Liver (tissue), 9 donors: Measurements from ENCODE around the gene WNT4. TPM values are rescaled to one million over a fixed set of nuclear protein-coding genes. Genes with fewer than 3 reads are reported as not detected.

ENCODE experiments used
- DNase-seq: peaks from one replicate; pipeline ENCODE4 v3.0.0-alpha.2; 2017; ENCODE audit warnings: low spot score
- H3K27ac ChIP-seq, 2 donors: one replicate each; pipeline ENCODE4 v1.7.0; 2013; ENCODE audit warnings: inconsistent platforms in 2 of 2, low read length in 2 of 2, control low read depth in 1 of 2, low read depth in 1 of 2, mild to moderate bottlenecking in 1 of 2
- H3K27me3 ChIP-seq, 4 donors: one replicate each; pipeline versions ENCODE4 v1.6.1 to v1.7.0; 2013; ENCODE audit warnings: low read length in 3 of 4, inconsistent platforms in 1 of 4, mild to moderate bottlenecking in 1 of 4, moderate library complexity in 1 of 4; ENCODE audit not compliant: control insufficient read depth in 4 of 4, insufficient read depth in 4 of 4
- H3K36me3 ChIP-seq, 4 donors: one replicate each; pipeline versions ENCODE4 v1.6.1 to v1.7.0; 2013; ENCODE audit warnings: low read length in 3 of 4, mild to moderate bottlenecking in 3 of 4, low read depth in 1 of 4, moderate library complexity in 1 of 4; ENCODE audit not compliant: control insufficient read depth in 4 of 4, insufficient read depth in 3 of 4
- H3K4me1 ChIP-seq, 4 donors: one replicate each; pipeline versions ENCODE4 v1.6.1 to v1.7.0; 2013; ENCODE audit warnings: low read length in 3 of 4, mild to moderate bottlenecking in 3 of 4, moderate library complexity in 1 of 4; ENCODE audit not compliant: control insufficient read depth in 4 of 4, insufficient read depth in 4 of 4
- H3K4me3 ChIP-seq, 3 donors: one replicate each; pipeline versions ENCODE4 v1.6.1 to v1.7.0; 2013; ENCODE audit warnings: low read length in 3 of 3, control low read depth in 1 of 3, low read depth in 1 of 3, mild to moderate bottlenecking in 1 of 3
- H3K9ac ChIP-seq, 2 donors: one replicate each; pipeline ENCODE4 v1.7.0; 2013; ENCODE audit warnings: low read length in 2 of 2, mild to moderate bottlenecking in 2 of 2, moderate library complexity in 2 of 2, control low read depth in 1 of 2, low read depth in 1 of 2
- H3K9me3 ChIP-seq, 4 donors: one replicate each; pipeline versions ENCODE4 v1.6.1 to v1.7.0; 2013; ENCODE audit warnings: low read length in 3 of 4; ENCODE audit not compliant: control insufficient read depth in 4 of 4
- CTCF ChIP-seq: fragments of 150-350 bp; IDR thresholded peaks from 2 replicates; pipeline ENCODE4 v1.5.1; 2017; ENCODE audit warnings: improper control_type of control experiment, low read depth, low read length; ENCODE audit not compliant: missing input control
- EGR1 ChIP-seq, 2 donors: IDR thresholded peaks; 2 replicates each; pipeline ENCODE4 v1.6.1; 2016 to 2018; ENCODE audit warnings: antibody characterized with exemption in 2 of 2, low read depth in 2 of 2
- FOXA1 ChIP-seq: IDR thresholded peaks from 2 replicates; pipeline ENCODE4 v1.6.1; 2016; ENCODE audit warnings: antibody characterized with exemption
- FOXA2 ChIP-seq: IDR thresholded peaks from 2 replicates; pipeline ENCODE4 v1.6.1; 2016; ENCODE audit warnings: antibody characterized with exemption
- GABPA ChIP-seq, 2 donors: IDR thresholded peaks in 1 of 2; conservative IDR thresholded peaks in 1 of 2; 2 replicates each; pipeline ENCODE4 v1.6.1; 2016; ENCODE audit warnings: antibody characterized with exemption in 2 of 2, mild to moderate bottlenecking in 1 of 2, moderate library complexity in 1 of 2
- HNF4A ChIP-seq, 2 donors: conservative IDR thresholded peaks; 2 replicates each; pipeline ENCODE4 v1.6.1; 2016; ENCODE audit warnings: antibody characterized with exemption in 2 of 2, mild to moderate bottlenecking in 2 of 2
- HNF4G ChIP-seq: IDR thresholded peaks from 2 replicates; pipeline ENCODE4 v1.6.1; 2016; ENCODE audit warnings: antibody characterized with exemption
- JUND ChIP-seq, 2 donors: IDR thresholded peaks; 2 replicates each; pipeline ENCODE4 v1.6.1; 2016; ENCODE audit warnings: antibody characterized with exemption in 2 of 2
- MAX ChIP-seq: IDR thresholded peaks from 2 replicates; pipeline ENCODE4 v1.6.1; 2016; ENCODE audit warnings: antibody characterized with exemption
- NR2F2 ChIP-seq: IDR thresholded peaks from 2 replicates; pipeline ENCODE4 v1.6.1; 2016; ENCODE audit warnings: antibody characterized with exemption
- RAD21 ChIP-seq, 2 donors: IDR thresholded peaks; 2 replicates each; pipeline ENCODE4 v1.6.1; 2016; ENCODE audit warnings: antibody characterized with exemption in 2 of 2, mild to moderate bottlenecking in 2 of 2
- REST ChIP-seq: IDR thresholded peaks from 2 replicates; pipeline ENCODE4 v1.6.1; 2016; ENCODE audit warnings: antibody characterized with exemption, mild to moderate bottlenecking
- RXRA ChIP-seq, 2 donors: IDR thresholded peaks; 2 replicates each; pipeline ENCODE4 v1.6.1; 2017 to 2018; ENCODE audit warnings: antibody characterized with exemption in 2 of 2, mild to moderate bottlenecking in 1 of 2
- SP1 ChIP-seq: IDR thresholded peaks from 2 replicates; pipeline ENCODE4 v1.6.1; 2018; ENCODE audit warnings: antibody characterized with exemption, mild to moderate bottlenecking
- TAF1 ChIP-seq: conservative IDR thresholded peaks from 2 replicates; pipeline ENCODE4 v1.6.1; 2016; ENCODE audit warnings: antibody characterized with exemption, mild to moderate bottlenecking
- YY1 ChIP-seq: IDR thresholded peaks from 2 replicates; pipeline ENCODE4 v1.6.1; 2016; ENCODE audit warnings: antibody characterized with exemption, mild to moderate bottlenecking
- ZBTB33 ChIP-seq: IDR thresholded peaks from 2 replicates; pipeline ENCODE4 v1.6.1; 2016; ENCODE audit warnings: antibody characterized with exemption
- WGBS: extraction: QIAGEN DNeasy Blood & Tissue Kit; methylation state at CpG from one replicate; pipeline ENCODE4 v1.1.7; 2013; 5-methylcytosine and 5-hydroxymethylcytosine counted together
- polyA plus RNA-seq, 2 donors: library from polyadenylated mRNA; stranded (reverse) in 1 of 2; unstranded in 1 of 2; fragments of 200-250 nt in 1 of 2; fragments of >200 nt in 1 of 2; fragmentation: Nextera tagmentation in 1 of 2; extraction: Ambion mirVana in 1 of 2; gene quantifications; one replicate each; pipeline versions ENCODE4 v1.2.1 to v1.2.3, GENCODE V29; 2013 to 2015
- total RNA-seq, 2 donors: library from RNA; depleted of rRNA; stranded (reverse); fragments of >200 nt; gene quantifications; one replicate each; pipeline ENCODE4 v1.2.3, GENCODE V29; 2014
- donor health status: healthy.
- donor health status: healthy.
- donor health status: healthy.
- donor health status: healthy.
- donor health status: healthy.

Gene WNT4
- total and polyA plus RNA-seq, 4 donors = under 0.01 to 0.09 TPM; not detected in 2

GRCh38 chr1:22126531-22126930 is 16.4 kb downstream of the WNT4 start:
- no peak for DNase-seq

GRCh38 chr1:22124592-22125229 is 18.2 kb downstream of the WNT4 start:
- TF ChIP-seq NR2F2 = no peak
- WGBS = 96% methylated on average over 8 of the region's 8 CpGs
- H3K27me3 ChIP-seq = no peaks in the 10 kb centered on the region
- H3K9me3 ChIP-seq = no peaks in the 10 kb centered on the region
- peaks cover 0 to 10% (median 1%) of the 10 kb centered on the region in 4 donors for H3K4me1 ChIP-seq
- DNase-seq = no peak
- H3K27ac ChIP-seq = no peak overlapping the region
- H3K9ac ChIP-seq = no peak overlapping the region
- H3K36me3 ChIP-seq = no peaks in the 10 kb centered on the region
- no peak overlapping the region for H3K4me3 ChIP-seq

More at GRCh38 chr1:22126531-22126930, 16.4 kb downstream of the WNT4 start:
- H3K9ac ChIP-seq = no peak overlapping the region
- H3K4me3 ChIP-seq = no peak overlapping the region
- H3K36me3 ChIP-seq = no peaks in the 10 kb centered on the region
- 93% methylated on average over 12 of the region's 12 CpGs for WGBS
- peaks cover 0 to 10% (median 1%) of the 10 kb centered on the region in 4 donors for H3K4me1 ChIP-seq
- no peaks in the 10 kb centered on the region for H3K27me3 ChIP-seq
- no peak overlapping the region for H3K27ac ChIP-seq
- no peak for TF ChIP-seq FOXA1
- TF ChIP-seq SP1 = no peak
- no peaks in the 10 kb centered on the region for H3K9me3 ChIP-seq

- no peak for DNase-seq
- Histone ChIP-seq H3K27ac (no peak overlapping the region), H3K9me3 (no peaks in the 10 kb centered on the region), H3K4me1 (peaks cover 0 to 10% (median 1%) of the 10 kb centered on the region in 4 donors), H3K36me3 (no peaks in the 10 kb centered on the region), H3K9ac (no peak overlapping the region), H3K4me3 (no peak overlapping the region), H3K27me3 (no peaks in the 10 kb centered on the region)
- TF ChIP-seq HNF4A (conservative IDR thresholded peaks at IDR 0.05) (no peak), EGR1 (IDR thresholded peaks at IDR 0.05; ENCODE audit: low read depth in 2 of 2) (no peak), FOXA2 (no peak), TAF1 (no peak)
- 88% methylated on average over 9 of the region's 9 CpGs for WGBS
Observed at GRCh38 chr1:22123901-22124404, 18.9 kb downstream of the WNT4 start.

- no peak for TF ChIP-seq CTCF
- no peak for TF ChIP-seq MAX
- TF ChIP-seq FOXA1 = no peak
- TF ChIP-seq REST = no peak
- no peak for TF ChIP-seq HNF4G
- no peak for TF ChIP-seq TAF1
- no peak for TF ChIP-seq RAD21 (IDR thresholded peaks at IDR 0.05)
- no peak for TF ChIP-seq JUND (IDR thresholded peaks at IDR 0.05)
- TF ChIP-seq HNF4A (conservative IDR thresholded peaks at IDR 0.05) = no peak
- no peak for TF ChIP-seq RXRA (IDR thresholded peaks at IDR 0.05)
- no peak for TF ChIP-seq ZBTB33
- no peak for TF ChIP-seq NR2F2
- TF ChIP-seq YY1 = no peak
- no peak for TF ChIP-seq GABPA (IDR thresholded peaks at IDR 0.05 in 1 of 2, conservative IDR thresholded peaks at IDR 0.05 in 1 of 2)
- WGBS = 93% methylated on average over 8 of the region's 8 CpGs
- Histone ChIP-seq H3K27me3 (no peaks in the 10 kb centered on the region), H3K27ac (no peak overlapping the region), H3K9me3 (no peaks in the 10 kb centered on the region), H3K4me3 (no peak overlapping the region), H3K36me3 (no peaks in the 10 kb centered on the region), H3K9ac (no peak overlapping the region), H3K4me1 (peaks cover 0 to 10% (median 1%) of the 10 kb centered on the region in 4 donors)
- DNase-seq = no peak
Observed at GRCh38 chr1:22123071-22123390, 19.9 kb downstream of the WNT4 start.
